GM19099 (cell line): ENCODE measurements around the gene USP5.

Experiments
- POLR2A ChIP-seq: IDR thresholded peaks from 3 replicates; pipeline ENCODE4 v1.6.1; 2011; ENCODE audit warnings: low read depth; ENCODE audit not compliant: insufficient read length; ENCODE audit errors: extremely low read depth

The USP5 gene

DNA sequence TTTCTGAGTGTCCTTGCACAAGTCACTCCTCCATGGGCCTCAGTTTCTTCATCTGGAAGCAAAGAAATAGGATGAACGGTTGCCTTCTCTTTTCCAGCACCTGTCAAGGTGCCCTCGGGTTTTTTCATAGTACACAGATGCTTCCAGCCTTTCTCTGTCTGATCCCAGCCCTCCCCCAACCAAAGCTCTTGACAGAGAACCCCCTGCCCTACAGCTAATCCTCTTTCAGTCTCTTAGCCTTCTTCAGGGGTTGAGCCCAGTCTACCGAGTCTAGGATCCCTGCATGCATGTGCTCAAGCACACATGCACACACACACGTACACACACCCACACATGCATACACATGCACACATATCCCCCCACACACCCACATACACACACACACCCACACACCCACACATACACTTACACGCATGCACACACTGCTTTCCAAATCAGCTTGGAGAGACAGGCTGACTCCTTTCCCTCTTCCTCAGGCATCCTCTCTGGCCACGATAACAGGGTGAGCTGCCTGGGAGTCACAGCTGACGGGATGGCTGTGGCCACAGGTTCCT lies 5.6 kb upstream of the USP5 start:
- TF ChIP-seq POLR2A, result no peak

DNA sequence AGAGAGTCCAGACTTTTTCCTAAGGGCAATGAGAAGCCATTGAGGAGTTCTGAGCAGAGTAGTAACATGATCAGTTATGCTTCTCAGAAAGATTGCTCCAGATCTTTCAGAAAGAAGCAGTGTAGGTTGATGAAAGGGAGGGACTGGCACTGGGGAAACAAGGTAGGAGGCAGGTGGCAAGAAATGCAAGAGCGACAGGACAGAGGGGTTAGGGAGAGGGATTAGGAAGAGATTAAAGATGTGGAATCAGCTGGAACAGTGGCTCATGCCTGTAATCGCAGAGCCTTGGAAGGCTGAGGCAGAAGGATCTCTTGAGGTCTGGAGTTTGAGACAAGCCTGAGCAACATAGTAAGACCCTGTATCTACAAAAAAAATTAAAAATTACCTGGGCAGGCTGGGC lies 4.3 kb upstream of the USP5 start:
- TF ChIP-seq POLR2A, result no peak

DNA sequence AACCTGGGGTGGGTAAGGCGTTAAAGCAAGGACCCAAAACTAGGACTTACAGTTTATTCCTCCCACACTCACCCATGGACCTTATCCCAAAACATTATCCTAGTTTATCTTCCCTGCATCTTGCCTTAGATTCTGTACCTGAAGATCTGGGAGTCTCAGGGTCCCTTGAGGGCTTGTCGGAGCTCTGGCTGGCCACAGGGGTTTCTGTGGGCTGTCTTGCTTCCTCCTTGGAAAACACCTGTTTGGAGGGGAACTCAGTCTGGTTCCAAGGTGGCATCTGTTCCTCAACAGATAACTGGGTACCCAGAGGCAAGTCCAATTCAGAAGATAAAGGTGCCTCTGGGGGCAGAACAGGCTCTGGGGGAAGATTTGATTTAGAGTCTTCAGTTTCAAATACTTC lies 2.5 kb upstream of the USP5 start:
- TF ChIP-seq POLR2A, result no peak

DNA sequence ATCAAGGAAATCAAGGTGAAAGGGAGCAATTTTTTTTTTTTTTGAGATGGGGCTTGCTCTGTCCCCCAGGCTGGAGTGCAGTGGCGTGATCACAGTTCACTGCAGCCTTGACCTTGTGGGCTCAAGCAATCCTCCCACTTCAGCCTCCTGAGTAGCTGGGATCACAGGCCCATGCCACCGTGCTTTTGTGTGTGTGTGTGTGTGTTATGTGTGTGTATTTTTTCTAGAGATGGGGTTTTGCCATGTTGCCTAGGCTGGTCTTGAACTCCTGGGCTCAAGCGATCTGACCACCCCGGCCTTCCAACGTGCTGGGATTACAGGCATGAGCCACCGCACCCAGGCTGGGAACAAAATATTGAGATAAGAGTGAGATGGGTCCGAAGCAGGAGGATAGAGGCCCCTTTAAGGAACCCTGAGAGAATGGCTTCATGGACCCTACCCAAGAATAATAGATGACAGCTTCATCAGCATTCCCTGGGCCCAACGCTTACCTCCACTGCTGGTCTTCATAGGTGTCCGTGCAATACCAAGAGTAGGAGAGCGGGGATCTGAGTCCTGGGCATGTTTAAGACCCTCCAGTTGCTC lies 1.9 kb upstream of the USP5 start:
- TF ChIP-seq POLR2A, result no peak

DNA sequence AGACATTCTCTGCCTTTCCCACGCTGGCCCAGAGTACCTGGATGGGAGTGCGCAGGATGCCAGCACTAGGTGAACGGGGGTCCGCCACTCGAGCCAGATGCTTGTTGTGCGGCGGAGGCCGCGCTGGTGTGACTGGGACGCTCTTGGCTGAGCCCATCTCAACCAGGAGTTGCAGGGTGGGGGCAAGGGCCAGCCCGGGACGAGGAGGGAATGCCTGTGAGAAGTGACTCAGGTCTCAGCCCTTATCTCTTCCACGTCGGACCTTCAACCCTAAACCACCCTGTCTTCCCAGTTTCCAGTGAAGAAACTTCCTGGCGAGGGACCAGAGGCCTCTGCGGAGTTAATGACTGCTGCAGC lies 1.2 kb upstream of the USP5 start:
- no peak for TF ChIP-seq POLR2A

DNA sequence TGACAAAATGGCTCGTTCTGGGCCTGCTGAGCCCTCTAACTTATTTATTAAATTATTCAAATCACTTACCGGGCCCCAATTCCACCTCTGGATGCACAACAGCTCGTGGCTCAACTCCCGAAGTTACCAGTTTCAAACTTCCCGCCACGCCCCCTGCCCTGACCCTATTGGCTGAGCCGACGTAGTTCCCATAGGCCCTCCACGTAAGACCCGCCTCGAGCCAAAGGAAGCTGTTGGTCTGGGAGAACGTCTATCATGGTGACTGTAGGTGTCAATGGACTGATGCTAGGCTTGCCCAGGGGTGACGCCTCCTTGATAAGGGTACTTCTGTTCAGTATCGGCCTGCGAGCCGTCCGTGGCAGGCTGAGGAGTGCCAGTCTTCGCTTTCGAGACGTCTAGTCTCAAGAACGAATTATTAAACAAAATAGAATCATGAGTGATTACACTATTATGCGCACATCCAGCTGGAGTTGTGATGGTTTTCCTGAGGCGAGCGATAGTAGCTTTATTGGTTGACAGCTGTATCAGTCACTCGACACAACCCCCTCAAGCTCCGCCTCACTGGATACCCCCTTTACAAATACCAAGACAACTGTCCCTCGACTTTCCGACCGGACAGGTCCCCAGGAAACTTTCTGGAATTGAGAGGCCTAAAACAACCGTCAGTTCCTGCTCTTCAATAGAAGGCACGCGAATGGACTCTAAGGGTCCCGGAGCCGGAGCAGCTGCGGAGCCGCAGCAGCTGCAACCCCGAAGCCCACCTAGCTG lies 613 bp upstream of the USP5 start, which contains the start of gene CDCA3:
Gene CDCA3, minus strand, starts transcription at position 134 of the 768 bp plus-strand sequence. CDS start 334 bp downstream, outside the sequence.
- TF ChIP-seq POLR2A, result peak; percentile 94

DNA sequence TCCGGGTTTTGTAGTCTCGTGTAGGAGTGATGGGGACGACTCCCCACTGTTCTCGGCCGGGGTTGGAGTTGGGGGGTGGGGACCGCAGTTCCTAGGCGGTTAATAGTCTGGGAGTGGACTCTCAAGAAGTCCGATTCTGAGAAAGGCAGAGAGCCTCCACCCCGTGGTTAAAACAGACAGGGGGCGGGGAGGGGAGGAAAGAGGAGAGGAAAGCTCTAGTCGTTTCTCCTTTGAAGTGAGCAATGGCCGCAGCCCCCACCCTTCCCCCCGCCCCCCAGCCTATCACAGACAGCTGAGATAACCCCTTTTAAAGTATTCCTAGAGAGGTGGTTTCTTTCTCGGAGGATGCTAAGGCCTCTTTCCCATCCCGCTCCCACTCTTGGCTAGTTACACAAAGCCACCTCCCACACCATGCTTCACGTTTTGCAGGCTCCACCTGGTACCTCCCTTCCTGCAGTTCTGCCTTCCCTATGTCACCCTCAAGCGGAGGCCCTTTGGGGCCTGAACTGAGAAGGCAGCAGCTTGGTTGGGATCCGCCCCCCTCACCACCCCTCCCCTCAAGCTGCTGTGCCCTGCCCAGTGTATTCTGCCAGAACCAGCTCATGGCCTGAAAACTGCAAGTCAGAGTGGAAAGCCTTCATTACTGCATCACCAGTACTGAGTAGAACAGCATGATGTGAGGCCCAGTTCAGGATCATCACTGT lies 853 bp downstream of the USP5 start:
- TF ChIP-seq POLR2A, result peak; percentile 31

DNA sequence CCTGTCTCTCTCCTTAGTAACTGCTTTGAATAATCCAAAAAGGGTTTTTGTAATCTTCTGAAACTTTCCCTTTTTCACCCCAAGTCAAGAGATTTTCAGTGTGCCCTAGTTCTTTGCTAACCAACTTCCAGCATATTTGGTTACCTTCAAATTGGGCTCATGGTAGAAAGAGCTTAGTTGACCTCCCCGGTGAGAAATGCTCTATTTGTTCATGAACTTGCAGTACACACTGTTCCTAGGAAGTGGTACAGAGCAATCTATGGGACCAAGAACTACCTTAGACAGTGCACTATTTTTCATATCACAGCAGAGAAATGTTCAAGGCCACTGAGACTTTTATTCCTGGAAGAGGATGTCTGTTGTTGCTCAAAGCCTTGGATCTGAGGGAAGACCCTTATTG lies 1.7 kb downstream of the USP5 start:
- TF ChIP-seq POLR2A, result no peak

DNA sequence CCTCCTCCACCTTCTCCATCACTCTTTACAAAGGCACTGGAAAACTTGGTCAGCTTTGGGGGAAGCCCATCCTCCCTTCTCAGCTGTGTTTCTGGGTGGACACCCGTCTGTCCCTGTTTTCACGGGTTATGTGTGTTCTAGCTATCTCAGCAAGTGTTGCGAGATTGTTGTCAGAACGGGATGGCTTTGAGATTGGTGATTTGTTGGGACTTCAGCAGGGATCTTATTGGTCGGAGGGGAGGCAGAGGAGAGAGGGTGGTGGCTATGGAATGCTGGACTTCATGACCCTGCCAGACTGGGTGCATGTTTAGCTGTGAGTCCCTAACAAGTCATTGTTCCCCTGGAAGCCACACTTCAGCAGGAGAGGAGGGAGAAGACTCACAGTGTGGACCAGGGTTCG lies 2.1 kb downstream of the USP5 start:
- no peak for TF ChIP-seq POLR2A

DNA sequence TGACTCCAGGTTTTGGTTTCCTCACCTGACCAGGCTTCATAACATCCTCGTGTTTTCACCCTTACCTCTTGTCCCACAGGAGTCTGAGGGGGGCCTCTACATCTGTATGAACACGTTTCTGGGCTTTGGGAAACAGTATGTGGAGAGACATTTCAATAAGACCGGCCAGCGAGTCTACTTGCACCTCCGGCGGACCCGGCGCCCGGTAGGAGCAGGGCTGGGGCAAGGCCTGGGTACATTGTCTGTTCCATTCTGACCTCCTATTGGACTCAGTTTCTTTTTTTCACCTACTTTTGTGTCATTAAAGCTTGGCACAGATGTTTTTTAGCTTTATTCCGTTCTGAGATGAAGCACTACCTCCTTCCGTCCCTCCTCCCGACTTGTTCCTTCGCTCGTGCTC lies 3.4 kb downstream of the USP5 start:
- no peak for TF ChIP-seq POLR2A

DNA sequence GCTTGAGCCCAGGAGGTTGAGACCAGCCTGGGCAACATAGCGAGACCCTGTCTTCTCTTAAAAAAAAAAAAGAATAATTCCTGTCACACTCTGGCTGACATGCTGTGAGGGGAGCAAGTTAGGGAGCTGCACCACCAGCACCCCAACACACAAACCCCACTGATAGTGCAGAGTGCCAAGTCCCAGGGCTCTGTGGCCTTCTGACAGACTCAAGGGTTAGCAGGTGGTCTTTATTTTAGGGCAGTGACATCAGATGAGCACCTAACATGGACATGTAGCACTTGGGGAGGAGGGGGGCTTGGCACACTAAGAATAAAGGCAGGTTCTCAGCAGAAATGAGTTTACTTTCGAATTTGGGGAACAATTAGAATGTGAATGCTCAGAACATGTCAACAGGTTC lies 6.8 kb downstream of the USP5 start:
- no peak for TF ChIP-seq POLR2A

DNA sequence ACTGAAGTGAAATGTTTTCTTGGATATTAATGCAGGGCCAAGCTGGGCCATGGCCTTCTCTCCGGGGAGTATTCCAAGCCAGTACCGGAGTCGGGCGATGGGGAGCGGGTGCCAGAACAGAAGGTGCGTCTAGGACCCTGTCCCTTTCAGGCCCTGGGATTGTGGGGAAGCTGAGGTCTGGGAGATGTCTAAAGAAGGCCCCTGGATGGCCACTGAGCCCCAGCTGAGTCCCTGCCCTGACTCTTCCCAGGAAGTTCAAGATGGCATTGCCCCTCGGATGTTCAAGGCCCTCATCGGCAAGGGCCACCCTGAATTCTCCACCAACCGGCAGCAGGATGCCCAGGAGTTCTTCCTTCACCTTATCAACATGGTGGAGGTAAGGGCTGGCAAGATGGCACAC lies 8.2 kb downstream of the USP5 start:
- TF ChIP-seq POLR2A, result no peak

DNA sequence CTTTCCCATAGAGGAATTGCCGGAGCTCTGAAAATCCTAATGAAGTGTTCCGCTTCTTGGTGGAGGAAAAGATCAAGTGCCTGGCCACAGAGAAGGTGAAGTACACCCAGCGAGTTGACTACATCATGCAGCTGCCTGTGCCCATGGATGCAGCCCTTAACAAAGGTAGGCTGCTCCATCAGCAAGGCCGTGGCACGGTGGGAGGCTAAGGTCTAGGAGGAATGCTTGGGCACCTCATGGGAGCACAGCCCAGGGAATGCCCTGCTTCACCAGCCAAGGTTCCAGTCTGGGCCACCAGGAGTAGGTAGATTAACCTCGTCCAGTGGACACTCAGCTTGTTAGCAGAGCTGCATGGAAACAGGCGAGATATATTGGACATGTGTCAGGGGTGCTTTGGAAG lies 9.0 kb downstream of the USP5 start:
- TF ChIP-seq POLR2A, result no peak

DNA sequence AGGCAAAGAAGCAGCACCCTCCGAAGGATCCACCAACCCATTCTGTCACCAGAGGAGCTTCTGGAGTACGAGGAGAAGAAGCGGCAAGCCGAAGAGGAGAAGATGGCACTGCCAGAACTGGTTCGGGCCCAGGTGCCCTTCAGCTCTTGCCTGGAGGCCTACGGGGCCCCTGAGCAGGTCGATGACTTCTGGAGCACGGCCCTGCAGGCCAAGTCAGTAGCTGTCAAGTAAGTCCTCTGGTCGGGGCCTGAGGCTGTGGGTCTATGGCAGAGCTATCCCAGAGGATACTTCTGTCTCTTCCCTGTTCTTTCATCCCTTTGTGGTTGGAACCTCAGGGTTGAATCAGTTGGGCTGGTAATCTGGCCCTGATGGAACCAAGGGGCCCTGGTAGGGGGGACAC lies 9.4 kb downstream of the USP5 start:
- no peak for TF ChIP-seq POLR2A

DNA sequence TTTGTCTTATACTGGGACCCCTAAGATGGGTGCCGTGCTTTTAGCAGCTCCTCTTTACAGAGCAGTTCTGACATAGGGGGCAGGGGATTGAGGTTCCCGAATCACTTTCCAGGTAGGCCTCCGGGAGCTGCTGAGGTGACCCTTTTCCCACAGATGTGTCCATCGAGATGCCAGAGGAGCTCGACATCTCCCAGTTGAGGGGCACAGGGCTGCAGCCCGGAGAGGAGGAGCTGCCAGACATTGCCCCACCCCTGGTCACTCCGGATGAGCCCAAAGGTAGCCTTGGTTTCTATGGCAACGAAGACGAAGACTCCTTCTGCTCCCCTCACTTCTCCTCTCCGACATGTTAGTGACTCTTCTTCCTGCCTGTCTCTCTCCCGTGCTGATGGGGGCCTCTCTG lies 11.1 kb downstream of the USP5 start:
- TF ChIP-seq POLR2A, result no peak

DNA sequence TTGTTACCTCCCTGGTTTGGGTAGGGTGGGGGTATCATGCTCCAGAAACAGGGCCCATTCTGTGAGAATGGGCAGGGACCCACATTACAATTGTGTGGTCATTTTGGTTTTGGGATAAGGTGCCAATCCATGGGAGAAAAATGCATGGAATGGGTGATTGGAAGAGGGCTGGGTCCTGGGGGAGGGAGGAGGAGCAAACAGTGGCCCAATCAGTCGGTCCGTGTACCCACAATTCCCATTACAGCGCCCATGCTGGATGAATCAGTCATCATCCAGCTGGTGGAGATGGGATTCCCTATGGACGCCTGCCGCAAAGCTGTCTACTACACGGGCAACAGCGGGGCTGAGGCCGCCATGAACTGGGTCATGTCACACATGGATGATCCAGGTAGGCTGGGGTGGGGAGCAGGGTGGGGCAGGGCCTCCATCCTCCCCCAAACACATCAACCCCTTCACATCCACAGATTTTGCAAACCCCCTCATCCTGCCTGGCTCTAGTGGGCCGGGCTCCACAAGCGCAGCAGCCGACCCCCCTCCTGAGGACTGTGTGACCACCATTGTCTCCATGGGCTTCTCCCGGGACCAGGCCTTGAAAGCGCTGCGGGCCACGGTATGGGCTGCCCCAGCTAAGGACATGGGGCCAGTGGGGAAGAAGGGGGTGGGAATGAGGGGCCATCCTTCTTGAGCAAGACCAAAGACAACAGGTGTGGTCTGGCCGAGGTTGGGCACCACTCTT lies 11.8 kb downstream of the USP5 start:
- TF ChIP-seq POLR2A, result no peak
